GM18517 (cell line): Measurements from ENCODE around the gene MARCHF7.
"Not testable (repeated sequence)": the region's sequence is repeated elsewhere in the genome, so short reads cannot be mapped to it uniquely, and the experiment has no call there.

Source experiments
- ATAC-seq: cut with Tn5 transposase; IDR thresholded peaks from one replicate; pipeline ENCODE4 v1.9.1; 2021; ENCODE audit warnings: mild to moderate bottlenecking, moderate library complexity; ENCODE audit not compliant: unreplicated experiment

Gene MARCHF7, protein sequence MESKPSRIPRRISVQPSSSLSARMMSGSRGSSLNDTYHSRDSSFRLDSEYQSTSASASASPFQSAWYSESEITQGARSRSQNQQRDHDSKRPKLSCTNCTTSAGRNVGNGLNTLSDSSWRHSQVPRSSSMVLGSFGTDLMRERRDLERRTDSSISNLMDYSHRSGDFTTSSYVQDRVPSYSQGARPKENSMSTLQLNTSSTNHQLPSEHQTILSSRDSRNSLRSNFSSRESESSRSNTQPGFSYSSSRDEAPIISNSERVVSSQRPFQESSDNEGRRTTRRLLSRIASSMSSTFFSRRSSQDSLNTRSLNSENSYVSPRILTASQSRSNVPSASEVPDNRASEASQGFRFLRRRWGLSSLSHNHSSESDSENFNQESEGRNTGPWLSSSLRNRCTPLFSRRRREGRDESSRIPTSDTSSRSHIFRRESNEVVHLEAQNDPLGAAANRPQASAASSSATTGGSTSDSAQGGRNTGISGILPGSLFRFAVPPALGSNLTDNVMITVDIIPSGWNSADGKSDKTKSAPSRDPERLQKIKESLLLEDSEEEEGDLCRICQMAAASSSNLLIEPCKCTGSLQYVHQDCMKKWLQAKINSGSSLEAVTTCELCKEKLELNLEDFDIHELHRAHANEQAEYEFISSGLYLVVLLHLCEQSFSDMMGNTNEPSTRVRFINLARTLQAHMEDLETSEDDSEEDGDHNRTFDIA

DNA sequence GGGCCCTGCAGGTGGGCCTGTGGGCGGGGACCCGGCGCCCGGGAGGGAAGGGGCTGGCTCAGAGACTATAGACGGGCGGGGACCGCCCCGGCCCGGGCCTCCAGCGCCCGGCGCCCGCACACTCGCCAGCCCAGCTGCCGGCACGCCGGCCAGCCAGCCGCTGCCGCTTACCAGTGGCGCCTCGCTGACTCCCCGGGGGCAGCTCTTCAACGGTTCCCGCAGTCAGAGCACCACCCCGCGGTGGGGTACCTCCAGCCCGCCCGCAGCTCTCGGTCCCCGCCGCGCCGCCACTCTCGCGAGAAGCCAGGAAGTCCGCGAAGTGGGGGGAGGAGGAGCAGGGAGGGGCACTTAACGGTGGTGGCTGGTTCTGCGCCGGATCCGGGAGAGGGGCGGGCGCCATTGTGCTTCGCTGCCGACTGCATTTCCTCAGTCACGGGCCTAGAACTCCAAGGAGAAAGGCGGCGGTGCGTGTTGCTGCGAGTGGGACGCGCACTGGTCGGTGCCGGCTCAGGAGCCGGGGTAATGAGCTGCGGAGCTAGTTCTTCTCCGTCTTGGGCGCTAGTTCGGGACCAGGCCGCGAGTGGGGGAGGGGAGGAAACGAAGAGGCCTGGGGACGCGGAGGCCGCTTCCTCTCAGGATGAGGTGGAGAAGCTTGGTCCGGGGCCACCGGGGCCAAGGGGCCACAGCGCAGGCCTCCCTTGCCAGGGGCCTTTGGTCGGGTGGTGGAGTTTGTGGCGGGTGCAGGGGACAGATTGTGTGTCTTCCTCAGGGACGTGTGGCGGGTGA, at the start of gene MARCHF7:
Gene MARCHF7, plus strand, starts transcription at position 364 of the 786 bp plus-strand sequence. CDS start 16,517 bp downstream, outside the sequence.
- ATAC-seq: peak; percentile 93

DNA sequence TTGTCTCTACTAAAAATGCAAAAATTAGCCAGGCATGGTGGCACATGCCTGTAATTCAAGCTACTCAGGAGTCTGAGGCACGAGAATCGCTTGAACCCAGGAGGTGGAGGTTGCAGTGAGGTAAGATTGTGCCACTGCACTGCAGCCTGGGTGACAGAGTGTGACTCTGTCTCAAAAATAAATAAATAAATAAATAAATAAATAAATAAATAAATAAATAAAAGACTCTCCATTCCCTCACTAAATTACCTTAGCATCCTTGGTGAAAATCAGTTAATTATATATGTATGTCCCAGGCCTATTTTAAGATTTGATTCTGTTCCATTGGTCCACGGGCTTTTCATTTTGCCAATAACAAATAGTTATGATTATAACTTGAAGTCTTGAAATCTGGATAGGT, 44.9 kb upstream of the MARCHF7 start:
- ATAC-seq: not testable (repeated sequence)

DNA sequence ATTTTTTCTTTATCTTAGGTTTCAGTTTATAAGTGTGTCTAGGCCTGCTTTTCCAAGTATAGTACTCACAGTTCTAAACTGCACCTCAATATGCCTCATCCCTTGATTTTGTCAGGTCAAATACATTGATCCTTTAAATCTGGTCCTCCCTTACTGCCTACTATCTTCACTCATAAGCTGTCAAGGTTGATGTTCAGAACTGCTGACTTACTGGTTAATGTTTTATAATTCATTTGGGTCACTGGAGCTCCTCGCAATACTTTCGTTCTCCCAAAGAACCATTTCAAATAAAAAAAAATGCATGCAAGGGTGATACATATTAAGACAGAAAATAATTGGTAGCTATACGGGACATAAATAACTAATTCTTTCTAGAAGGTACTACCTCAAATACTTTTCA, 41.3 kb upstream of the MARCHF7 start:
- no peak for ATAC-seq

DNA sequence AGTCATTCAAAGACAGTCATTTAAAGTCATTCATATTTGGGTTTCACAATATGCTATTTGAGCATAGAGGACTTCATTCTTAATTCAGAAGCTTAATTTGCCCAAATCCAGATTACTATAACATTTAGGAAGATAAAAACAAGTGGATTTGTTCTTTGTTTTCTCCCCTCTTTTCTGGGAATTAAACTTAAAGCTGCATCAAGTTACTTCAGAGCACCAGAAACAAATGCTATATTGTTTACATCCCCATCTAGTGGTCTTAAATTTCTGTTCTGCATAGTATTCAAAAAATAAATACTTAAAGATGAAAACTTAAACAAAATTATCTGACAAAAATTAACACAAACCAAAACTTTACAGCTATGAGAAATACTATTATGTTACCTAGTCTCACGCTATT, 34.7 kb upstream of the MARCHF7 start:
- no peak for ATAC-seq

DNA sequence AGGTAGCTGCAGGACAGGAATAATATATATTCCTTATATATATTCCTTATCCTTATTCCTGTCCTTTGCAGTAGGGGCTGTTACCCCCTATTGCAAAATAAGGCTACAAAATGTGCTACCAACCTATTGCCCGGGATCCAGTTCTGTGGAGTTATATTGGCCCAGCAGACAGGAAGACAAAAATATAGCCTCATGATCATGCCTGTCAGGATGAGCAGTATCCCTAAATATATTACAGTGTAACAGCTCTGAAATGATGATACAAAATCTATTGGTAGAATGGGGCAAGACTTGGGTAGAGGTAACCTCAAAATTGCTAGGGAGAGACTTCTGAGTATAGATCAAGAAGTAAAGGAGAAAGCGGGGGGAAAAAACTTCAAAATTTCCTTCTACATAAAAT, 31.6 kb upstream of the MARCHF7 start:
- no peak for ATAC-seq

DNA sequence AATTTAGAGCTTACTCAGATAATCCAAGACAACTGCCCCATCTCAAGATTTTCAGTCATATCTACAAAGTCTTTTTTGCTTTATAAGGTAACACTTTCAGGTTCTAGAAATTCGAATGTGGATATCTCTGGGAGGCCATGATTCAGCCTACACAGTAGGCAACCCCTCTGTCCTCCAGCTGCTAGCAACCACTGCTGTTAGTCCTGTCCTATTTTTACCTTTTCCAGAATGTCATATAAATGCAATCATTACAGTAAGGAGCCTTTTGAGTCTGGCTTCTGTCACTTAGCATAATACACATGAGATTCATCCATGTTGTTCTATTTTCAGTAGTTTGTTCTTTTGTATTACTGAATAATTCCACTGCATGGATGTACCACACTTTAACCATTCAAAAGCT, 28.5 kb upstream of the MARCHF7 start:
- no peak for ATAC-seq

DNA sequence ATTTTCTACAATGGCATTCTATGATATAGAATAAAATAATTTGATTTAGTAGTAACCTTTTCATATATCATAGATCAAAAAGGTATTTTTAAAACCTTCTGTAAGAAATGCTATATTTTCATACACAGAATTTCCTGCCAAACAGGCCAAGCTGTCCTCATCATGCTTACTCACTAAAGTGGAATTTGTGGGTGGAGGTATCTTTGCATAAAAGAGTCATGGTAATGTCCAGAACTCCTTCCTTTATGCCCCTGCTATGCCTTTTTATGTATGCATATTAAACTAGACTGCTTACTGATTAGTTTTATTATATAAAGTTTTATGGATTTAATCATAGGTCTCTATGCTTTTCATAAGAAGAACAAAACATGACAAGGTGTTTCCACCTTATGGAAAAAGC, 27.5 kb upstream of the MARCHF7 start:
- ATAC-seq: no peak

DNA sequence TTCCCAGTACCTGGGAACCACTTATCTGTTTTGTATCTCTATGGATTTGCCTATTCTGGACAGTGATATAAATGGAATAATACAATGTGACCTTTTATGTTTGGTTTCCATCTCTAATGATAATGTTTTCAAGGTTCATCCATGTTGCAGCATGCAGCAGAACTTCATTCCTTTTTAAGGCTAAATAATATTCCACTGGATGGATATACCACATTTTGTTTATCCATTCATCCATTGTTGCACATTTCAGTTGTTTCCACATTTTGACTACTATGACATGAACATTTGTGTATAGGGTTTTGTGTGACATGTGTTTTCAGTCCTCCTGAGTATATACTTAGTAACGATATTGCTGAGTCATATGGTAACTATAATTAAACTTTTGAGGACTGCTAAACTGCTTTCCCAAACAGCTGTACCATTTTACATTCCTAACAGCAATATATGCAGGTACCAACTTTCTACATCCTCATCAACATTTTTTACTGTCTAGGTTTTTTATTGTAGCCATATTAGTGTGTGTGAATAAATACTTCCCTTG, 17.7 kb upstream of the MARCHF7 start:
- no peak for ATAC-seq

DNA sequence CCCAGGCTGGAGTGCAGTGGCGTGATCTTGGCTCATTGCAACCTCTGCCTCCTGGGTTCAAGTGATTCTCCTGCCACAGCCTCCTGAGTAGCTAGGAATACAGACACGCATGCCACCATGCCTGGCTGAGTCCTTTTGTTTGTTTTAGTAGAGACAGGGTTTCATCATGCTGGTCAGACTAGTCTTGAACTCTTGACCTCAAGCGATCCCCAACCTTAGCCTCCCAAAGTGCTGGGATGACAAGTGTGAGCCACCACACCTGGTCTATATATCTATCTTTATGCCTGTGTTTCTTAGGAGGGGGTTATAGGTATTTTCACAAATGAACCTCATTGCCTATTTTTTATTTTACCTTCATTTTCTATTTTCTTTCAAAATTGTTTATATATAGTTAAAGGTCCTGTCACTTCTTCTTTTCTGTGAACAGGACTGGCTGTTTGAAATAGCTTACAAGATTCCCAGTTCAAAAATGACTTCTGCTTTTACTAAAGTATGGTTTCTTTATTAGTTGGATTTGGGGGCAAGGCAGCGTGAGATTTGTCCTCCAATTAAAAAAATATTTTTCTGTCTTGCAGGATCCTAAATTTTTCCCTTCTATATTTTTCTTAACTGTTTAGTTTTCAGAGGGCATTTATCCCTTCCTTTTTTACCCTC, 16.4 kb upstream of the MARCHF7 start:
- no peak for ATAC-seq

DNA sequence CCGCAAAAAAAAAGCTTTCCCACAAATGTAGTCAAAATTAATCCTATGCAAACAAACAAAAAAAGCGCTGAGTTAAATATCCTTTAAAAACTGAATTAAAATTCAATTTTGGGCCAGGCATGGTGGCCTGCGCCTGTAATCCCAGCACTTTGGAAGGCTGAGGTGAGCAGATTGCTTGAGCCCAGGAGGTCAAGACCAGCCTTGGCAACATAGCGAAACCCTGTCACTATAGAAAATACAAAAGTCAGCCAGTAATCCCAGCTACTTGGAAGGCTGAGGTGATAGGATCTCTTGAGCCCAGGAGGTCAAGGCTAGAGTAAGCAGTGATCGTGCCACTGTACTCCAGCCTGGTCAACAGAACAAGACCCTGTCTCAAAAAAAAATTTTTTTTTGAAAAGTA, 8.8 kb upstream of the MARCHF7 start:
- no peak for ATAC-seq

DNA sequence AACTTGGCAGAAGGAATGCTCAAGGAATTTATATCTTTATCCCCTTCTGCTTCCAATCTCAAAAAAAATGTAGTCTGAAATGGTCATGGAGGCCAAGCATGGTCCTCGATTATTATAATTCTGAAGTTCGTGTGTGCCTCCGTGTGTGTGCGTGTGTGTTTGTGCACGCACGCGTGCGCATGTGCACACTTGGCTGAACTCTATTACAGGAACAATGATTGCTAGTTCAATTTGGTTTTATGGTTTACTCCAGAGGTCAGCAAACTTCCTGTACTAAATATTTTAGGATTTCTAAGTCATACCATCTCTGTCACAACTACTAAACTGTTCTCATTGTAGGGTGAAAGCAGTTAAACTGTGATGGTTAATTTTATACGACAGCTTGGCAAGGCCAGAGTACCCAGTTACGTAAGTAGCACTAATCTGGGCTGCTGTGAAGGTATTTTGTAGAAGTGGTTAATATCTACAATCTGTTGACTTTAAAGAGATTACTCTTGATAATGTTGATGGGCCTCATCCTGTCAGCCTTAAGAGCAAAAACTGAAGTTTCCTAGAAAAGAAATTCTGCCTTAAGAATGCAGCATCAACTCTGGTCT, 5.8 kb upstream of the MARCHF7 start:
- no peak for ATAC-seq

DNA sequence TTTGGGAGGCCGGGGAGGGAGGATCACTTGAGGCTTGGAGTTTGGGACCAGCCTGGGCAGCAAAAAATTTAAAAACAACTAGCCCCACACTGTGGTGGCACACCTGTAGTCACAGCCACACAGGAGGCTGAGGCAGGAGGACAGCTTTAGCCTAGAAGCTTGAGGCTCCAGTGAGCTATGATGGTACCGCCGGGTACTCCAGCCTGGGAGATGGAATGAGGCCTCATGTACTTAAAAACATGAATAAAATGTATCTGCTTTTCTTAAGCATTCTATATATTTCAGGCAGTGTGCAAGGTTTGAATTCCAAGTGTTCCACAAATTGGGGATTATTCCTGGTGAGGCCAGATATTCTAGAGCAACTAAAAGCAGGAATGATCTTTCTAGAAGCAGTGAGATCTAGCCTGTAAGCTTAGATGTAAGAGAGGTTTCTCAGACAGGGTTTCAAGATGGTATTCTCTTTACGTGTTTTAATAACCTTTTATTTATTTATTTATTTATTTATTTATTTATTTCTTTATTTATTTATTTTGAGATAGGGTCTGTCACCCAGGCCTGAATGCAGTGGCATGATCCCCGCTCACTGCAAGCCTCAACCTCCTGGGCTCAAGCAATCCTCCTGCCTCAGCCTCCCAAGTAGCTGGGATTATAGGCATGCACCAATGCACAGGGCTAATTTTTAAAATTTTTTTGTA, 4.1 kb upstream of the MARCHF7 start:
- no peak for ATAC-seq

DNA sequence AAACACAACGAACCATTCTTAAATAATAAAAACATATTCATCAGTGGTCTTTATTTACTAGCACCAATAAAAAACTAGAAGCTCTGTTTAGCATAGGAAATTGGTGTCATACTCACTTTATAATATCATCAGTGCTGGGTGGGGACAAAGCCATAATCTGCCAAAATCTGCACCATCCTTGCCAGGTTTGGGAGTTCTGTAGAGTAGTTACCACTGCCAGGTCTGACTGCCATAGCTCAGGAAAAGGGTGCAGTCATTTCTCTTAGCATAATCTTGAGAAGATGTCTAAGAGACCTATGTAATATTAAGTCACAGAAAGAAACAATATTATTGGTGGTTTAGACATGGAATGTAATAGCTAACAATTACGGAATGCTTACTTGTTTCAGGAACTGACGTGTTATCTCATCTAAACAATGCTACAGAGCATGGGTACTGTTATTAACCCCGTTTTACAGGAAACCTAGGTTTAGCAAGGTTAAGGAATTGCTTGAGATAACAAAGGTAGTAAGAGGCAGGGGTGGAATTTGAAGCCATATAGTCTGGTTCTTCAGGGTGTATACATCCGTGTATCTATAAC, 1.6 kb upstream of the MARCHF7 start:
- no peak for ATAC-seq

DNA sequence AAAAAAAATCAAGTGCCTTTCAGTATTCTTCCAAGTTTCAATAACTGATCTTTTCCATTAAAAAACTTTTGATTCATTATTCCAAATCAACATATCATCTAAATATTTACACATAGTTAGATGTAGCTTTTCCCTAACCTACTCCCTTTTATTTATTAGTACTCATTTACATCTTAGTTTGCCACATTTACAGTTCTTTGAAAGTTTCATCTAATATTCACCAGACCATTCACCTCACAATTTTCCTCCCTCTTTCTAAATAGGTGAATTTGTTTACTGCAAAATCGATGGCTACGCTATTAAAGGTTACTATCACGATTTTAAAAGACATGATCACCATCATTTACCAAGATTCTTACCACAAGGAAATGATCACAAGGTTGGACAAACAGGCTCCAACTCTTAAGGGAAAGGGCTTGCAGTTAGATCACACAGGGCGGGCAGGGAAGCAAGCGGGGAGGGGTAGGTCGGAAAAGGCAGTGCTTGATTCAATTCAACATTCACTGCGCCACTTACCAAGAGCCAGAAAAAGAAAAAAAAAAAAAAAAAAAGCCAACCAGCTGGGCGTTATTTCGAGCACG, 654 bp upstream of the MARCHF7 start:
- no peak for ATAC-seq

DNA sequence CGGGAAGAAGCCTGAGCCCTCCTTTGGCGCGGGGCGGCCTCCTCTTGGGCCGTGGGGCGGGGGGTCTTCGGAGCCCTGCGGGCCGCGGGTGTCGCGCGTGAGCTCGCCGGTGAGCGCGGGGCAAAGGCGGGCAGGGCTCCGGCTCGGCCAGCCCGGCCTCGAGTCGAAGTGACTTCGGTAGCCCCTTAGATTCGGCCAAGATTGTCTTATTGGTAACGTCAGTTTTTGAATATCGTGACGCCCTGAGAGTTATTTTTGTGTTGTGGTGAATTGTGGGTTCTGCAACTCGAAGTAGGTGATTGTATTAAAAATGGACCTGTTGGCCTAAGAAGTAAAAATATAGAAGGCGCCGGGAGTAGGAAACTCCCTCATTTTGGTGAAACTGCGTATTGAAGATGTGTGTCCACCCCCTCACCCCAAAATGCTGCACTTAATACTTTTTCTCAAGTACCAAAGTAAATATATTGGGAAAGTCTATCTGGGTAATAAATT, 669 bp downstream of the MARCHF7 start:
- ATAC-seq: peak; percentile 7

DNA sequence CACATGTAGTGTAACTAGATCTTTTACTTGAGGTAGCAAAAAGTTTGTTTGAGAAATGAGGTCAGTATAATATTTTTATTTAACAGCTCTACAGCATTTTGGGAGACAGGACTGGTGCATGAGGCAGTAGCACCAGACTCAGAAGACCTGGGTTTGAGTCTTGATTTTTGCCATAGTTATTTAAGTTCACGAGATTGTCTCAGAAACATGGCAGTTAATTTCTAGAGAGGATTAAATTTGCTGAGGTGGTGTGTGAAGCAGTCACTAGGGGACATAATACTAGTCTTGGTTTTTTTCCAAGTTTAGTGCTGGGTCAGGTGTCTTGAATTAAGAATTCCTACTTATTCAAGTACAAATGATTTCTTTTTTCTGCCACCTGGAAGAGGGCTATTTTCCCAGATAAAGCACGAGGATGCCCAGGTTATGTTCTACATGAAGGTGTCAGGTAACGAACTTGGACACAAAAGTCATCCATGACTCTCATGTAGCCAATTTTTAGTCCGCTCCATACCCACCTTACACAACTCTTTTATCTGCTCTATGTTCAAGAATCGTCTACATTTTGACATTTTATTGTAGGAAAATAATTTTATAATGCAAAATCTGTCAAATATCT, 1.4 kb downstream of the MARCHF7 start:
- no peak for ATAC-seq

DNA sequence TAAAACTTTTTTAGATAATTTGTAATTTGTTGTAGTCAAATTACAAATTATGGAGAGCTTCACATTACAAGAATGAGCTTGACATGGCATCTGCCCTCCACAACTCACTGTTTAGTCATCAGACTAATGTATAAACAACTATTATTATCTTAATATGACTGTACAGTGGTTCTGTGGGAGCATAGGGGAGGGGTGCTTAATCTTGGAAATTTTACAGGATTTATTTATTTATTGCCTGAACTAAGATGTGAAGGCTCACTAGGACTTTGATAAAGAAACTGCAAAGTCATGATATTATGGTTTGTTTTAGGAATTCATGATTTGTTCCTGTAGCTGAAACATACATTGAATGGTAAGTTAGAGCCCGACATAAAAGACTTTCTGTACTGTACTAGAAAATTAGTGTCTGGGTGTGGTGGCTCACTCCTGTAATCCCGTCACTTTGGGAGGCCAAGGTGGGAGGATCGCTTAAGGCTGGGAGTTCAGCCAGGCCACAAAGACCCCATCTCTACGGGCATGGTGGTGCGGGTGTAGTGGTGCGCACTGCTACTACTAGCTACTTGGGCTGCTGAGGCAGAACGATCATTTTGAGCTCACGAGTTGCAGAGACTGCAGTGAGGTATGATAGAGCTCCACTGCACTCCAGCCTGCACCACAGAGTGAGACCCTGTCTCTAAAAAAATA, 2.1 kb downstream of the MARCHF7 start:
- no peak for ATAC-seq

DNA sequence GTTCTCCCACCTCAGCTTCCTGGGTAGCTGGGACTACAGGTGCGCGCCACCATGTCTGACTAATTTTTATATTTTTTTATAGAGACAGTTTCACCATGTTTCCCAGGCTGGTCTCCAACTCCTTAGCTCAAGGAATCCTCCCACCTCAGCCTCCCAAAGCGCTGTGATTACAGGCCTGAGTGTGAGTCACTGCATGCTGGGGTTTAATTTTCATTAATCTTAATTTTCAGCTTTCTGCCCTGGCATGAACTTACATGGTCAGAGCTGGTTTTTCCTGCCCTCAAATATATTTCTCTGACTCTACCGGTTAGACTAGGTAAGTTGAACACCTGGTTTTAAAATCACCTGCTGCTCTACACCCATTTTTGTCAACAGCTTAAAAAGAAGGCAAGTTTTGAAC, 3.1 kb downstream of the MARCHF7 start:
- ATAC-seq: no peak
